GM19043 (cell line): ENCODE data around the gene DLK2.

ENCODE experiments used
- ATAC-seq: cut with Tn5 transposase; IDR thresholded peaks from one replicate; pipeline ENCODE4 v1.9.1; 2021; ENCODE audit warnings: low read depth; ENCODE audit not compliant: unreplicated experiment

DLK2 gene

GRCh38 chr6:43454696-43455530 is 435 bp downstream of the DLK2 start:
- no peak for ATAC-seq

GRCh38 chr6:43454290-43454695 is 1.1 kb downstream of the DLK2 start:
- ATAC-seq: no peak

GRCh38 chr6:43453831-43454230 is 1.5 kb downstream of the DLK2 start:
- no peak for ATAC-seq

GRCh38 chr6:43452896-43453295 is 2.5 kb downstream of the DLK2 start:
- ATAC-seq: no peak

GRCh38 chr6:43451939-43452338 is 3.4 kb downstream of the DLK2 start:
- ATAC-seq: no peak

GRCh38 chr6:43451348-43451747 is 4.0 kb downstream of the DLK2 start:
- no peak for ATAC-seq

- ATAC-seq: no peak
Observed at GRCh38 chr6:43450699-43451131, 4.6 kb downstream of the DLK2 start.

- ATAC-seq: no peak
Observed at GRCh38 chr6:43448916-43449315, 6.4 kb downstream of the DLK2 start.

GRCh38 chr6:43447604-43448003 is 7.7 kb downstream of the DLK2 start:
- no peak for ATAC-seq

- ATAC-seq: no peak
Observed at GRCh38 chr6:43445576-43445975, 9.8 kb downstream of the DLK2 start.

- no peak for ATAC-seq
Observed at GRCh38 chr6:43444582-43444981, 10.8 kb downstream of the DLK2 start.

- ATAC-seq: no peak
Observed at GRCh38 chr6:43444036-43444435, 11.3 kb downstream of the DLK2 start.

- ATAC-seq: no peak
Observed at GRCh38 chr6:43442935-43443334, 12.4 kb downstream of the DLK2 start.

- no peak for ATAC-seq
Observed at GRCh38 chr6:43437700-43438099, 17.6 kb downstream of the DLK2 start.

GRCh38 chr6:43436577-43437282 is 18.6 kb downstream of the DLK2 start:
- ATAC-seq: no peak

- ATAC-seq: no peak
Observed at GRCh38 chr6:43435682-43436437, 19.5 kb downstream of the DLK2 start.

GRCh38 chr6:43434943-43435342 is 20.4 kb downstream of the DLK2 start:
- ATAC-seq: no peak

- ATAC-seq: no peak
Observed at GRCh38 chr6:43434001-43434840, 21.1 kb downstream of the DLK2 start.

- ATAC-seq: no peak
Observed at GRCh38 chr6:43433148-43433547, 22.2 kb downstream of the DLK2 start.
